Activated CD4-positive, alpha-beta T cell treated with anti-CD3 and anti-CD28 coated beads for 4 hours (primary cell): ENCODE data around the gene KMT5C.

Source experiments
- DNase-seq, 2 donors: peaks; one replicate each; pipeline ENCODE4 v3.0.0-alpha.2; 2020

The KMT5C gene

DNA sequence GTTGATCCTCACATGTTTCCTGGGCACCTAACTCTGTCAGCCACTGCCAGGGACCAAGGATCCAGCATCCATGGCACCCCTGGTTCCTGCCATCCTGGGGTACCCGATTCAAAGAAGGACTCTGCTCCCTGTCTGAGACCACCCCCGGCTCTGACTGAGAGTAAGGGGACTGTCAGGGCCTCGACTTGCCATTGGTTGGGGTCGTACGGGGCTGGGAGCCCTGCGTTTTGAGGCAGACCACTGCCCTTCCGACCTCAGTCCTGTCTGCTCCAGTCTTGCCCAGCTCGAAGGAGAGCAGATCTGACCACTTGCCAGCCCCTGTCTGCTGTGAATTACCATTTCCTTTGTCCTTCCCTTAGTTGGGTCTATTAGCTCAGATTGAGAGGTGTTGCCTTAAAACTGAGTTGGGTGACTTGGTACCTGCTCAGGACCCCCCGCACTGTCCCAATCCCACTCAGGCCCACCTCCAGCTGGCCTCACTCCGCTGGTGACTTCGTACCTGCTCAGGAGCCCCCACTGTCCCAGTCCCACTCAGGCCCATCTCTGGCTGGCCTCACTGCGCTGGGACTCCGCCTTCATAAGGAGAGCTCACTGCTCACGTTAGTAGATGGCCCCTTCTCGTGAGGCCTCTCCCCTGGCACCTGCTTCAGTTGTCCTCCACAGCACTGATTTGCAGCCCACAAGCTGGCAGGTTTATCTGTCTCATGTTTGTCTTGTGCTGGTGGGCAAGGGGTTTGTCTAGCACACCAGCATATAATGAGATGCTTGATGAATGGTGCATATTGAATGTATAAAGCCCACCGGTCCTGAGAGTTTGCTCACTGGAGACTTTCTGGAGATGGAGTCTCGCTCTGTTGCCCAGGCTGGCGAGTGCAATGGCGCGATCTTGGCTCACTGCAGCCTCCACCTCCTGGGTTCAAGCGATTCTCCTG, 50.0 kb downstream of the KMT5C start:
- DNase-seq: no peak

DNA sequence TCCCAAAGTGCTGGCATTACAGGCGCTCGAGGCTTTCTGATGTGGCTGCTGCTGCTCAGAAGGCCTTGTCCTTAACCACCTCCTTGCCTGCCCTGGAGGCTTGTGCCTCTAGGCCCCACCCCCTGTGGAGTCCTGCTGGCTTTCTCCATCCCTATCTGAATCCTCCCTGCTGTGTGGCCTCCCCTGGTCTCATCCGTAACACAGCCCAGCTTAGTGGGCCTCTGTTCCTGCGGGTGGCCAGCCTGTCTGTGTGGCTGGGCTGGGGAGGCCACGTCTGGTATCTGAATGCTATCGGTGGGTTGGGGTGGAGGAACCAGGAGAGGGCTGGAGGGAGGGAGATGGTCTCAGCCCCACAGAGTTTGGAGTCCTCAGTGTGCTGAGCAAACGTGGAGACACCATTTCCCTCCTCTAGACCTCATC, 50.8 kb downstream of the KMT5C start:
- DNase-seq: no peak

GRCh38 chr19:55391191-55391670, 51.6 kb downstream of the KMT5C start:
- no peak for DNase-seq

- DNase-seq: no peak
These were observed 52.3 kb downstream of the KMT5C start for GRCh38 chr19:55391702-55392615.

DNA sequence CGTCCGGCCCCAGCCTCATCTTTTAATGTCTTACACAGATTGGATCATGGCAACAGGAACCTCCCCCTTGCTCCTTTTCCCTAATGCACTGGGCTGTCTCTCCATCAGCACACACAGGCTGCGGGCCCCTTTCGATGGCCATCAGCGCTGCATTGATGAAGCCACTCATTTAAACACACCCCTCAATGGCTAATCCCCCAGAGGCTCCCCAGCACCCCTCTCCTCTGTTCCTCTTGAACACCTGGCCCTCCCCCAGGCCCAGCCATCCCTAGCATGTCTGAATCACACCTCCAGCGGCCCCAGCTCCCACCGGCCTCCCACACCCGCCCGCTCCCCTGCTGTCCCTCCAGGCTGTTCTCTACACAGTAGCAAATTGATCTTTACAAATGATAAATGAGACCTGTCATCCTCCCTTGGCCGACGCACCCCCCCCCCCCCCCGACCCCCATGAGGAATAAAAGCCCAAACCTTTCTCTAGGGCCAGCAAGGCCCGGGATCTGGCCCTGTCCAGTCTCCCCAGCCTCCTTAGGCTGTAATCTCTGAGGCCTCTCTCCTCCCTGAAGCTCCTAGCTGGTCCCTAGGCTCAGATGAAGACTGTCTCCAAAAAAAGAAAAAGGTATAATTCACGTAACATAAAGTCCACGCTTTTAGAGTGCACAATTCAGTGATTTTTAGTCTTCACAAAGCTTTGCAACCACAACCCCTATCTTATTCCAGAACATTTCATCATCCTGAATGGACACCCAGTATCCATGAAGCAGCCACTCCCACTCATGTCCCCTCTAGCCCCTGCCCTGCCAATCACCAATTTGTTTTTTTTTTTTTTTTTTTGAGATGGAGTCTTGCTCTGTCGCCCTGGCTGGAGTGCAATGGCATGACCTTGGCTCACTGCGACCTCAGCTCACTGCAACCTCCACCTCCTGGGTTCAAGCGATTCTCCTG, 53.4 kb downstream of the KMT5C start:
- no peak for DNase-seq
